ENCODE measurements around the gene ARHGAP6.

- TF ChIP-seq CTCF (conservative IDR thresholded peaks at IDR 0.05) (no peak), ZFX (IDR thresholded peaks at IDR 0.05) (no peak)
Measured at GRCh38 chrX:11193035-11193469, 472.7 kb downstream of the ARHGAP6 start.

Measured in C4-2B (cell line).